Islet of Langerhans (tissue), 1 donor: Measurements from ENCODE around the gene ATP5F1C.

Experiments
- FAIRE-seq: peaks from one replicate; lab custom pipeline; 2011; peaks lifted over from hg19 to GRCh38; lab: Jason Lieb, UNC

The ATP5F1C gene

GRCh38 chr10:7853226-7853842 is 65.4 kb downstream of the ATP5F1C start:
- no peak for FAIRE-seq

GRCh38 chr10:7853890-7854289 is 65.9 kb downstream of the ATP5F1C start:
- no peak for FAIRE-seq

DNA sequence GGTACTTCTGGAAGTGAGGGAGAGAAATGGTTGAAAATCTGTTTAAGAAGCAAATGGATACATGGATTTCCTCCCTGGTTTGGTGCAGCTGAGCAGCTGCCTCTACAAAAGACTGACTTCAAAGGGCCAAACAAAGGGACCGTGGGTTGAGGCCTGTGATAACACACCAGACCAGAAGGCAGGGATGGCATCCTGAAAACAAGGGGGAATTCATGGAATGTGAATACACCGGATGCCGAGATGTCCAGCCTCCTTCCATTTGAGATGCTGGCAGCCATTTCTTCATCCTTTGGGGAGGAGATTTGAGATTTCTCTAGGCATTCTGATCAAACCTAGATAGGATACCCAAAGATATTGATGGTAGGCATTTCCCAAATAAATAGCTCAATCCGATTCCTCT is 67.2 kb downstream of the ATP5F1C start:
- no peak for FAIRE-seq

DNA sequence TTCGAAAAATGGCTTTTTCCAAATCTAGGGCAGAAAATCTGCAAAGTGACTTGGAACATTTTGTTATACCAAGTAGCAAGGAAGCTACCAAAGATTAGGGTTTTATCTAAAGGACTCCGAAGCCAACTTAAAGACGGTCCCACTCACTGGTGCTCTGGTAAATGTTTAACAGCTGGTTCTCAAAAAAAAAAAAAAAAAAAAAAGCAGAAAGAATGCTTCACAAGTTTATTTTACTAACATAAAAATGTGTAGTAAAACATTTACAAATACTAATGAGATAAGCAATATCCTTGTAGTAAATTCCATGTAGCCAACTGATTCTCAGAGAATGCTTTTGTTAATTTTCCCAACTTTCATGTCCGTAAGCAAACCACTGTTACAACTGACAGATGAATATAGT is 68.7 kb downstream of the ATP5F1C start:
- FAIRE-seq, result no peak

GRCh38 chr10:7857262-7857661 is 69.3 kb downstream of the ATP5F1C start:
- FAIRE-seq, result no peak
